HG03460 (cell line): ENCODE measurements around the gene PIK3CB.

Experiments
- ATAC-seq: cut with Tn5 transposase; IDR thresholded peaks from one replicate; pipeline ENCODE4 v1.9.1; 2021; ENCODE audit not compliant: unreplicated experiment

The PIK3CB gene

DNA sequence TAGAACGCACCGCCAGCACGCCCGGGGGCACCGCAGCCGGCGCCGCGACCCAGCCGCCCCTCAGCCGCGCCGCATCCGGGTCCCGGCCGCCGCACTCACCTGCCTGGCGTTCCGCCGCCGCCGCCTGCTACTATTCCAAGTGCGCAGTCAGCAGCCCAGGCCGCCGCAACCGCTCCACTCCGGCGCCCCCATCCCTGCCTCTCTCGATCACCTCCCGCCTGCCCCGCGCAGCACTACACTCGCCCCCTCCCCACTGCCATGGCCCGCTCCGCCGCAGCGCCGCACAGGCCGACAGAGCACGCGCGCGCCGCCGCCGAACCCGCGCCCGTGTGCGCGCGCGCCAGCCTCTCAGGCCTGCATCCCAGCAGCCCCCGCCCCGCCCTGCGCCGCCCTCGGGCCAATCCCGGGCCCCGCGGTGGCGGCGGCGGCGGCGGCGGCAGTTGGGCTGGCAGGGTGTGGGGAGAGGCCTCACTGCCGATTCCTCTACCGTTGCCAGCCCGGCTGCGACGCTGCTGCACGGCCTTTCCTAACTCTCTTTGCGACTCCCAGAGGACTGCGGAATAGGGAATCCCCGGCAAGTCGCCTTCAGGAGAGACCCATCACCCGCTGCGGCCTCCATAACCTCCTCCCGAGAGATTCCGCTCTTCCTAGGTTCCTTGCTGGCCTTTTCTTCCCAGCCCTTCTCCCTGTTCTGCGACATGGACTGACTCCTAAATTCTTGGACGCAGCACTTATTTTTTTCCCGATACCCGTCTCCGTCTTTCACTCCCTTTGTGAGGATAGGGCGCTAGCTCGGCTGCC lies at the start of gene PIK3CB:
Gene PIK3CB, minus strand, starts transcription at position 333 of the 801 bp plus-strand sequence. CDS start 75,585 bp downstream, outside the sequence.
- ATAC-seq = peak; percentile 91

DNA sequence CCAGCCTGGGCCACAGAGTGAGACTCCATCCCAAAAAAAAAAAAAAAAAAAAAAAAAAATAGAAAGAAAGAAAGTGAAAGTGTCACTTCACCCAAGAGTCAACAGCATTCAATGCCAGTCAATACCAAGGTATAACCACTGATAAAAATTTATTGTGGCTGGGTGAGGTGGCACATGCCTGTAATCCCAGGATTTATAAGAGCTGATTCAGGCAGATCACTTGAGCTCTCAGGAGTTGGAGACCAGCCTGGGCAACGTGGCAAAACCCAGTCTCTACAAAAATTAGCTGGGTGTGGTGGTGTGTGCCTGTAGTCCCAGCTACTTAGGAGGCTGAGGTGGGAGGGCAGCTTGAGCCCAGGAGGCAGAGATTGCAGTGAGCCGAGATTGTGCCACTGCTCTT lies 46.5 kb upstream of the PIK3CB start:
- ATAC-seq = no peak

- no peak for ATAC-seq
Measured at GRCh38 chr3:138879541-138880380, 45.0 kb upstream of the PIK3CB start.

GRCh38 chr3:138877226-138877625 lies 42.5 kb upstream of the PIK3CB start:
- no peak for ATAC-seq

DNA sequence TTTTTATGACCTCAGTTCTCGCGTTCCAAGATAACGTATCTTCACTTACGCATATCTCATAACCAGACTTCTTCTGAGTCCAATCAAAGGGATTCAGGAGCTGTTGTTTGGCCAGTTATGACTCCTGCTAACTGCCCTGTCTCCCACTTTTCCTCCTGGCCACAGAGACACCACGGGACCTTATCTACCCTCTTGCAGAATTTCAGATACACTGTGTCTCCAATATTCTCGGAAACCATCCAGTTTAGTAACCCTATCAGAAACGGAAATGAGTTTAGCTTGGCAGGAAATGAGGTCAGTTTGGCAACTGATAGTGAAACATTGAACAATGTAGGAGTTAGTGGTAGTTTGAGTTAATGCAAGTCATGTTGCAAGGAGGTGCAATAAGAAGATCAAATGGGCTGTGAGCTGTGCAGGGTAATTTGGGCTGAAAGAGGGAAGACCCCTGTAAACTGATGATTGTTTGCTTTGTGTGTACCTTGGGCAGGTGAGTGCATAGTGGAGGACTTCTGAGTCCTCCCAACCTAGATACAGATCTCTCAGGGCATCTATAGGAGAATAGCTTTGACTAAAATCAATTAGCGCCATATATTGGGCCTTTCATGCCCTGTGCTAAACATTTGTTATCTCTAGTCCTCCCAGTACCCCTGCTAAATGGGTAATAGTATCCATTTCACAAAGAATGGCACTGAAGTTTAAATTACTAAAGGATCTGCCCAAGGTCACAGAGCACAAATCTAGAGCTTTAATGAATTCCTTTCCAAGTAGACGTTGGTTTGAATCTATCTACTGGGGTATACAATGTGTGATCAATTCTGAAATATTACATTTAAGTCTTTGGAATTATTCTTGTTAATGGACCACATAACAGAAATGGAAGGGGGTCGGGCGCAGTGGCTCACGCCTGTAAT lies 41.3 kb upstream of the PIK3CB start:
- ATAC-seq = no peak

DNA sequence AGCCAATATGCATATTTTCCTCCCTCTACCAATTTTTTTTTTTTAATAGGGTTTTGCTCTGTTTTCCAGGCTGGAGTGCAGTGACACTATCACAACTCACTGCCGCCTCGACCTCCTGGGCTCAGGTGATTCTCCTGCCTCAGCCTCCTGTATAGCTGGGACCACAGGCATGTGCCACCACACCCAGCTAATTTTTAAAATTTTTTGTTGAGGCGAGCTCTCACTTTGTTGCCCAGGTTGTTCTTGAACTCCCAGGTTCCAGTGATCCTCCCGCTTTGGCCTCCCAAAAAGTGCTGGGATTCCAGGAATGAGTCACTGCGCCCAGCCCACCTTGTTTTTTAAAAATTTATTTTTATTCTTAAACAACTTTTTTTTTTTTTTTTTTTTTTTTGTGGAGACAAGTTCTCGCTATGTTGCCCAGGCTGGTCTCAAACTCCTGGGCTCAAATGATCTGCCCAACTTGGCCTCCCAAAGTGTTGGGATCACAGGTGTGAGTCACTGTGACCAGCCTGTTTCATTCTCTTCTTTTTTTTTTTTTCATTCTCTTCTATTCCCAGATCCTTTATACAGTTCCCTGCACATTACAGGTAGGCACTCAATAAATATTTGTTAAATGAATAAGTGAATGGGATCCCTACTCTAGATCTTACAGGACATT lies 40.5 kb upstream of the PIK3CB start:
- no peak for ATAC-seq

GRCh38 chr3:138873471-138874278 lies 38.9 kb upstream of the PIK3CB start:
- no peak for ATAC-seq

GRCh38 chr3:138872632-138873031 lies 37.9 kb upstream of the PIK3CB start:
- ATAC-seq = no peak

- ATAC-seq = no peak
Measured at GRCh38 chr3:138867996-138868395, 33.3 kb upstream of the PIK3CB start.

DNA sequence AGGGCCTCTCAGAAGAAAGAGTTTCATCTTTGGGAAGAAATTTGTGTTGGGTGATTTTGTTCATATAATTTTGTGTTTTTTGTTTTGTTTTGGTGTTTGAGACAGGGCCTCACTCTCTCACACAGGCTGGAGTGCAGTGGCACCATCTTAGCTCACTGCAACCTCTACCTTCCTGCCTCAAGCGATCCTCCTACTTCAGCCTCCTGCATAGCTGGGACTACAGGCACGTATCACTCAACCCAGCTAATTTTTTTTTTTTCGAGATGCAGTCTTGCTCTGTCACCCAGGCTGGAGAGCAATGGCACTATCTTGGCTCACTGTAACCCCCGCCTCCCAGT lies 29.0 kb upstream of the PIK3CB start:
- ATAC-seq = no peak

DNA sequence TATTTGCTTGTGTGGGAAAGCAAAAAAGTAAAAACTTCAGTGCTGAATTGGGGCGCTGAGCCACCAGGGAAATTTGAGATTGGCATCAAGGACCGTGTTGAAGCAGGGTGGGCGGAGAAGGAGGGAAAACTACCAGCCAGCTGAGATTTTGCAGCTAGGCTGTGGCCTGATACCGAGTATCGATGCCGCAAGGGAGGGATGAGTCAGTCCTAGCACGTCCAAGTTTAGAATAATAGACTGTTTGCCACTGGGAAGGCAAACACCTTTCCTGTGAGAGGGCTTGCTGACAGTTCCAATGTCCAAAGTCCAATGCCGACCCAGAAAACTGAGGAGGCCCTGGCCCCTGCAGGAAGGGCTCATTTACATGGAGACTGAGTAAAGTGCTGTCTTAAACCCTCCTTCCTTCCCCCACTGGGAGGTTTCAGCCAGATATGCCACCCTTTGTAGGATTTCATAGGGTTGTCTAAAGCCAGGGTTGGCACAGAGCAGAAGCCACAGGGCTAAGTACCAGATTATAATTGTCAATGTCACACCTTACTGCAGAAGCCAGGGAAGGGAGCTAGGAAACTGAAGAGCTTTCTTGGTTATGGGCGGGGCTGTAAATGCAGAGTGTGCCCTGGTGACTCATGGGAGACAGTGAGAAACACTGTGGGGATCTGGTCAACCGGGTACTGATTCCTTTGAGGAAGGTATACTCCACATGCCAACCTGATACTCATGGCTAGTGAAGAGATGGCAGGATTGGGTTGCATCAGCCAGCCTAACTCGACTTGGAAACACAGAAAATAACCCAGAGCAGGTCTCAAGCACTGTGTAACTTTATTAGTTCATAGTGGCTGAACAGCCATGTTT lies 28.4 kb upstream of the PIK3CB start:
- no peak for ATAC-seq

GRCh38 chr3:138862531-138862923 lies 27.8 kb upstream of the PIK3CB start:
- no peak for ATAC-seq

GRCh38 chr3:138861798-138862197 lies 27.1 kb upstream of the PIK3CB start:
- ATAC-seq = no peak

DNA sequence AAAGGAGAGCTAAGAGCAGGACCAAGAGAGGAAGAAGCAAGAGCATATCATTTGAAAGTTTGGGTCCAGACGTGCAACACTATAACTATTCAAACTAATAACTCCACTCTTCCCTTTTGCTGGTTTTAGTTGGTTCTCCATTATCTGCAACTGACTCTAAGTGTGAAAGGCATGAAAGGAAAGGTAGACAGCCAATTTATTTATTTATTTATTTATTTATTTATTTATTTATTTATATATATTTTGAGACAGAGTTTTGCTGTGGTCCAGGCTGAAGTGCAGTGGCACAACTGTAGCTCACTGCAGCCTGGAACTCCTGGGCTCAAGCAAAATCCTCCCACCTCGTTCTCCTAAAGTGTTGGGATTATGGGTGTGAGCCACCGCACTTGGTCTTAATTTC lies 22.1 kb upstream of the PIK3CB start:
- ATAC-seq = no peak

DNA sequence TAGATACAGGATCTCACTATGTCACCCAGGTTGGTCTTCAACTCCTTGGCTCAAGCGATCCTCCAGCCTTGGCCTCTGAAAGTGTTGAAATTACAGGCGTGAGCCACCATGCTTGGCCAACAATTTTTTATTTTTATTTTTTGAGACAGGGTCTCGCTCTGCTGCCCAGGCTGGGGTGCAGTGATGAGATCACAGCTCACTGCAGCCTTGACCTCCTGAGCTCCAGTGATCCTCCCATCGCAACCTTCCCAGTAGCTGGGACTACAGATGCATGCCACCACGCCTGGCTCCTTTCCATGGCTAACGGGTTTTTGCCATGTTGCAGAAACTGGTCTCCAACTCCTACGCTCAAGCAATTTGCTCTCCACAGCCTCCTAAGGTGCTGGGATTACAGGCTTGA lies 20.2 kb upstream of the PIK3CB start:
- no peak for ATAC-seq

- no peak for ATAC-seq
Measured at GRCh38 chr3:138854204-138854603, 19.5 kb upstream of the PIK3CB start.

DNA sequence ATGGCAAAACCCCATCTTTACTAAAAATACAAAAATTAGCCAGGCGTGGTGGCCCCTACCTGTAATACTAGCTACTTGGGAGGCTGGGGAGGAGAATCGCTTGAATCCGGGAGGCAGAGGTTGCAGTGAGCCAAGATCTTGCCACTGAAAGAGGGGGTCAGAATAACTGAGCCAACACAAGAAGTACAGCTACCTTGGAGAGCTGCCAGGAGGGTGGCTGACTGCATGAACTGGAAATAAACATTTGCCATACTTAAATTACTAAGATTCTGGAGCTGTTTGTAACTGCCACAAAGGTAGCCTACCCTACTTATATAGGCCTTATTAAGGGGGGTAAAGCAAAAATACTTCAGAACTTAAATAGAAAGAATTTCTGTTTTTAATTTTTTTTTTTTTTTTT lies 15.4 kb upstream of the PIK3CB start:
- ATAC-seq = no peak

DNA sequence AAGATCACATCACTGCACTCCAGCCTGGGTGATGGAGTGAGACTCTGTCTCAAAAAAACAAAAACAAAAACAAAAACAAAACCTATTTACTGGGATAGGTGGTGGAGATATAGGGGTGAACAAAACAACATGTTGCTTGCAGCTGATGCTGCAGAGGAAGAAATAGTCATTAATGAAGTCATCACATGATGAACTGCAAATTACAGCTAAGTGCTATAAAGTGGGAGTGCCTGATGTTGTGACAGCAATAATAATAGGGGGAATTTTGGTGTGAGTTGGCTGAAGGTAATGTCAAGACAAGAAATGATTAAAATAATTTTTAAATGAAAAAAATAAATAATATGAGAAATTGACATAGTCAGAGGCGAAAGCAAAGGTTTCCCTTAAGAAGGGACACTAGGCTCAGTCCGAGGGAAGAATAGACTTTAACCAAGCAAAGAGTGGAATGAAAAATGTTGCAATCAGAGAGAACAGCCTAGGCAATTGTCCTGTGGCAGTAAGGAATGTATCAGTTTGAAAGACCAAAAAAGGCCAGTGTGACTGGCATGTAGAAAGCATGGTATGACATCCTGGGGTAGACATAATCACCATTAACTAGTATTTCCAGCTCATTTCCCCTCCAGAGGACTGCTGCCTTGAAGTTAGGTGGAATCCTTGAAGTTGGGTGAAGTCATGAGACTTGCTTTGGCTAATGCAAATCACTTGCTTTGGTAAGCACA lies 14.7 kb upstream of the PIK3CB start:
- ATAC-seq = no peak
